ENCODE results near the gene PIGN.
A peak's percentile ranks its signal among the peaks of the same experiment; 100 is the strongest.
"Not testable (repeated sequence)": the region's sequence is repeated elsewhere in the genome, so short reads cannot be mapped to it uniquely, and the experiment has no call there.

The PIGN gene

GRCh38 chr18:62175521-62175920 lies 11.3 kb downstream of the PIGN start:
- no peak for DNase-seq

GRCh38 chr18:62172298-62172697 lies 14.6 kb downstream of the PIGN start:
- DNase-seq: no peak

- no peak for DNase-seq
Measured at GRCh38 chr18:62170857-62171256, 16.0 kb downstream of the PIGN start.

GRCh38 chr18:62166524-62166923 lies 20.3 kb downstream of the PIGN start:
- not testable (repeated sequence) for DNase-seq

- DNase-seq: no peak
Measured at GRCh38 chr18:62165583-62165982, 21.3 kb downstream of the PIGN start.

- no peak for DNase-seq
Measured at GRCh38 chr18:62164855-62165487, 21.9 kb downstream of the PIGN start.

- no peak for DNase-seq
Measured at GRCh38 chr18:62164310-62164709, 22.5 kb downstream of the PIGN start.

- DNase-seq: no peak
Measured at GRCh38 chr18:62157843-62158242, 29.0 kb downstream of the PIGN start.

GRCh38 chr18:62152844-62153243 lies 34.0 kb downstream of the PIGN start:
- no peak for DNase-seq

- no peak for DNase-seq
Measured at GRCh38 chr18:62151068-62151771, 35.6 kb downstream of the PIGN start.

- DNase-seq: no peak
Measured at GRCh38 chr18:62144338-62144737, 42.5 kb downstream of the PIGN start.

- DNase-seq: no peak
Measured at GRCh38 chr18:62140259-62140658, 46.6 kb downstream of the PIGN start.

GRCh38 chr18:62138461-62139235 lies 48.2 kb downstream of the PIGN start:
- DNase-seq: no peak

GRCh38 chr18:62131301-62131909 lies 55.5 kb downstream of the PIGN start:
- peak in 3 of 4 experiments; percentile 3 to 23 (median 14) for DNase-seq

- DNase-seq: no peak
Measured at GRCh38 chr18:62128157-62128556, 58.7 kb downstream of the PIGN start.

- no peak for DNase-seq
Measured at GRCh38 chr18:62126737-62127136, 60.1 kb downstream of the PIGN start.

GRCh38 chr18:62125702-62126101 lies 61.2 kb downstream of the PIGN start:
- no peak for DNase-seq

- no peak for DNase-seq
Measured at GRCh38 chr18:62122330-62122729, 64.5 kb downstream of the PIGN start.

- no peak for DNase-seq
Measured at GRCh38 chr18:62119884-62120283, 67.0 kb downstream of the PIGN start.

GRCh38 chr18:62118328-62118727 lies 68.5 kb downstream of the PIGN start:
- no peak for DNase-seq

GRCh38 chr18:62109676-62110075 lies 77.2 kb downstream of the PIGN start:
- DNase-seq: no peak

- DNase-seq: no peak
Measured at GRCh38 chr18:62107881-62108280, 79.0 kb downstream of the PIGN start.

- no peak for DNase-seq
Measured at GRCh38 chr18:62106271-62106670, 80.6 kb downstream of the PIGN start.

GRCh38 chr18:62105376-62105775 lies 81.5 kb downstream of the PIGN start:
- DNase-seq: no peak
